HepG2 (cell line): Measurements from ENCODE around the gene NRL. TPM values are rescaled to one million over a fixed set of nuclear protein-coding genes. Genes with fewer than 3 reads are reported as not detected.

ENCODE experiments used
- ATAC-seq: fragments of 200-7000 bp; cut with Tn5 transposase; 3 replicates; pipeline ENCODE4 v1.9.1; 2020; ENCODE audit warnings: mild to moderate bottlenecking, moderate library complexity
- BruUV-seq: library from RNA; stranded (reverse); fragments of 400-500 nt; replicated peaks from 2 replicates; lab custom pipeline; 2021; lab: Mats Ljungman, UMichigan
- CTCF ChIA-PET: fragments of 300-600 bp; formaldehyde crosslinking; extraction: SDS; loops from one replicate; lab custom pipeline; 2021; ENCODE audit warnings: low total read pairs, inconsistent platforms, low intra/inter-chr PET ratio; lab: Yijun Ruan, JAX
- POLR2A ChIA-PET: fragments of 350-600 bp; sonication (Branson Sonifier 250); formaldehyde crosslinking; loops from one replicate; lab custom pipeline; 2020; ENCODE audit warnings: antibody characterized with exemption, inconsistent platforms; lab: Yijun Ruan, JAX
- DNase-seq: peaks from one replicate; pipeline ENCODE4 v3.0.0-alpha.2; 2015; ENCODE audit warnings: low spot score
- FAIRE-seq: peaks from 3 replicates; lab custom pipeline; 2011; peaks lifted over from hg19 to GRCh38; lab: Jason Lieb, UNC
- H2AFZ ChIP-seq: one replicate; pipeline ENCODE4 v1.6.1; 2011; ENCODE audit warnings: low read length, inconsistent platforms
- H3K27ac ChIP-seq: fragments of 300-600 bp; 3 replicates; pipeline ENCODE4 v1.8.0; 2011; ENCODE audit warnings: mixed run types, mild to moderate bottlenecking, mixed read lengths, low read length, inconsistent platforms; ENCODE audit not compliant: insufficient read depth; ENCODE audit errors: extremely low read length
- H3K27me3 ChIP-seq, 2 experiments: fragments of 200-600 bp in 1 of 2; 2 replicates in 1 of 2; 3 replicates in 1 of 2; pipeline versions ENCODE4 v1.6.0 to v1.8.0; 2011; ENCODE audit warnings: low read length in 2 of 2, mild to moderate bottlenecking in 2 of 2, moderate library complexity in 2 of 2, inconsistent platforms in 1 of 2; ENCODE audit not compliant: insufficient read depth in 2 of 2, control insufficient read depth in 1 of 2
- H3K36me3 ChIP-seq, 2 experiments: fragments of 200-600 bp in 1 of 2; replicated peaks in 1 of 2; 2 replicates in 1 of 2; 3 replicates in 1 of 2; pipeline versions ENCODE4 v1.5.1 to v1.8.0; 2011; ENCODE audit warnings: low read length in 2 of 2, inconsistent platforms in 1 of 2; ENCODE audit not compliant: insufficient read depth in 2 of 2, control insufficient read depth in 1 of 2
- H3K4me1 ChIP-seq: 2 replicates; pipeline ENCODE4 v1.5.1; 2012; ENCODE audit warnings: low read length, inconsistent platforms; ENCODE audit not compliant: insufficient read depth
- H3K4me2 ChIP-seq: 2 replicates; pipeline ENCODE4 v1.6.0; 2011; ENCODE audit warnings: low read depth, low read length, inconsistent platforms
- H3K4me3 ChIP-seq, 3 experiments: fragments of 200-600 bp in 1 of 3; sonication (generic), shearing (Covaris generic) in 1 of 3; replicated peaks in 1 of 3; 2 replicates each; pipeline ENCODE4 v1.5.1; 2011 to 2016; ENCODE audit warnings: low read length in 3 of 3, inconsistent platforms in 2 of 3, low read depth in 2 of 3, mild to moderate bottlenecking in 2 of 3, control low read depth in 1 of 3, mixed read lengths in 1 of 3; ENCODE audit not compliant: insufficient read depth in 1 of 3
- H3K79me2 ChIP-seq: one replicate; pipeline ENCODE4 v1.6.1; 2011; ENCODE audit warnings: low read length, inconsistent platforms; ENCODE audit not compliant: insufficient read depth
- H3K9ac ChIP-seq: 2 replicates; pipeline ENCODE4 v1.6.0; 2011; ENCODE audit warnings: mild to moderate bottlenecking, low read depth, low read length, inconsistent platforms; ENCODE audit not compliant: insufficient read depth
- H3K9me3 ChIP-seq: 2 replicates; pipeline ENCODE4 v1.5.1; 2012; ENCODE audit warnings: mild to moderate bottlenecking, low read length
- H4K20me1 ChIP-seq: 2 replicates; pipeline ENCODE4 v1.6.0; 2011; ENCODE audit warnings: inconsistent platforms, mild to moderate bottlenecking, low read length, moderate library complexity; ENCODE audit not compliant: insufficient read depth
- CBFB ChIP-seq: sonication (generic); formaldehyde crosslinking; IDR thresholded peaks from 2 replicates; pipeline ENCODE4 v1.4.0; 2020; ENCODE audit warnings: missing genetic modification reagents
- CTCF ChIP-seq: sonication (generic); formaldehyde crosslinking; IDR thresholded peaks from 2 replicates; pipeline ENCODE4 v1.5.0; 2020; ENCODE audit warnings: mild to moderate bottlenecking, missing genetic modification reagents, moderate library complexity
- FOSL2 ChIP-seq: sonication (generic); formaldehyde crosslinking; IDR thresholded peaks from 2 replicates; pipeline ENCODE4 v1.4.0; 2020; ENCODE audit warnings: missing genetic modification reagents
- HINFP ChIP-seq: sonication (generic); formaldehyde crosslinking; IDR thresholded peaks from 2 replicates; pipeline ENCODE4 v1.4.0; 2020; ENCODE audit warnings: low read depth, mild to moderate bottlenecking, missing genetic modification reagents
- HNRNPL ChIP-seq: fragments of 200-400 bp; formaldehyde crosslinking; IDR thresholded peaks from 2 replicates; pipeline ENCODE4 v1.6.1; 2017; ENCODE audit warnings: mild to moderate bottlenecking, low read depth, low read length
- MTA1 ChIP-seq: sonication (generic); formaldehyde crosslinking; IDR thresholded peaks from 2 replicates; pipeline ENCODE4 v1.4.0; 2020; ENCODE audit warnings: missing genetic modification reagents, mild to moderate bottlenecking, borderline replicate concordance
- NFIB ChIP-seq: sonication (generic); formaldehyde crosslinking; IDR thresholded peaks from 2 replicates; pipeline ENCODE4 v1.9.0; 2021; ENCODE audit warnings: missing genetic modification reagents, mild to moderate bottlenecking, borderline replicate concordance
- NFRKB ChIP-seq: fragments of 450-650 bp; IDR thresholded peaks from 2 replicates; pipeline ENCODE4 v1.6.1; 2017
- NR2F6 ChIP-seq, 2 experiments: IDR thresholded peaks; 2 replicates each; pipeline ENCODE4 v1.6.1; 2016; ENCODE audit warnings: antibody characterized with exemption in 1 of 2, mild to moderate bottlenecking in 1 of 2
- PATZ1 ChIP-seq: sonication (generic); formaldehyde crosslinking; IDR thresholded peaks from 2 replicates; pipeline ENCODE4 v1.4.0; 2020; ENCODE audit warnings: missing genetic modification reagents
- SMAD9 ChIP-seq: sonication (generic); formaldehyde crosslinking; IDR thresholded peaks from 2 replicates; pipeline ENCODE4 v1.5.1; 2020; ENCODE audit warnings: mild to moderate bottlenecking, missing genetic modification reagents
- SMYD3 ChIP-seq: sonication (generic); formaldehyde crosslinking; IDR thresholded peaks from 2 replicates; pipeline ENCODE4 v1.8.1; 2023; ENCODE audit warnings: mild to moderate bottlenecking, missing genetic modification reagents
- SRSF1 ChIP-seq: fragments of 200-400 bp; formaldehyde crosslinking; optimal IDR thresholded peaks from 2 replicates; pipeline ENCODE3; 2017; ENCODE audit warnings: mild to moderate bottlenecking, low read depth, low read length, moderate library complexity
- TAF1 ChIP-seq: sonication (generic); formaldehyde crosslinking; IDR thresholded peaks from 2 replicates; pipeline ENCODE4 v1.4.0; 2020; ENCODE audit warnings: missing genetic modification reagents
- ZMYM3 ChIP-seq: sonication (generic); formaldehyde crosslinking; IDR thresholded peaks from 2 replicates; pipeline ENCODE4 v1.5.1; 2020; ENCODE audit warnings: mild to moderate bottlenecking, missing genetic modification reagents
- ZNF30 ChIP-seq: sonication (generic); formaldehyde crosslinking; IDR thresholded peaks from 2 replicates; pipeline ENCODE4 v1.5.0; 2020; ENCODE audit warnings: mild to moderate bottlenecking, missing genetic modification reagents
- ZNF343 ChIP-seq: sonication (generic); formaldehyde crosslinking; IDR thresholded peaks from 2 replicates; pipeline ENCODE4 v1.4.0; 2020; ENCODE audit warnings: mild to moderate bottlenecking, missing genetic modification reagents
- ZNF740 ChIP-seq: sonication (generic); formaldehyde crosslinking; IDR thresholded peaks from 2 replicates; pipeline ENCODE4 v1.4.0; 2020; ENCODE audit warnings: missing genetic modification reagents
- ZSCAN29 ChIP-seq: sonication (generic); formaldehyde crosslinking; conservative IDR thresholded peaks from 2 replicates; pipeline ENCODE4 v1.4.0; 2020; ENCODE audit warnings: mild to moderate bottlenecking, missing genetic modification reagents
- WGBS: methylation state at CpG from one replicate; pipeline ENCODE4 v1.1.6; 2017; ENCODE audit warnings: low lambda C conversion rate; 5-methylcytosine and 5-hydroxymethylcytosine counted together
- in situ Hi-C: cut with HindIII; loops from 2 replicates; pipeline ENCODE4 v1.10.0; 2017; ENCODE audit warnings: low pct_unique_long_range_greater_than_20kb; ENCODE audit not compliant: extremely low pct_ligation_motif_present
- intact Hi-C: fragments of 100-400 bp; cut with micrococcal nuclease; formaldehyde crosslinking; loops from one replicate; pipeline ENCODE4 v1.10.0; 2022; ENCODE audit not compliant: unreplicated experiment
- polyA plus RNA-seq, 8 experiments: library from polyadenylated mRNA; depleted of rRNA in 3 of 8; stranded (reverse) in 7 of 8; unstranded in 1 of 8; fragments of >200 nt; fragmentation: Illumina TruSeq in 4 of 8; extraction: Trizol in 4 of 8; gene quantifications; 2 replicates each; pipeline versions ENCODE4 v1.2.1 to v1.2.3, GENCODE V29; 2011 to 2016; ENCODE audit warnings: low read depth in 4 of 8, missing spikeins in 1 of 8, mixed read lengths in 1 of 8; ENCODE audit not compliant: insufficient read depth in 1 of 8
- total RNA-seq, 5 experiments: library from RNA; depleted of rRNA; stranded (reverse); fragments of >200 nt; fragmentation: Illumina TruSeq; extraction: Trizol; gene quantifications; 2 replicates each; pipeline ENCODE4 v1.2.3, GENCODE V29; 2016; ENCODE audit warnings: low read depth in 1 of 5

NRL gene
- total and polyA plus RNA-seq, 2 of the 13 experiments (the other 11 are each of a cell fraction or from before 2014, with no cell fraction given) = 2.5 to 4.7 TPM

- 44% methylated on average over 10 of the region's 10 CpGs for WGBS
- Histone ChIP-seq H2AFZ (no peak overlapping the region), H3K4me2 (no peak overlapping the region), H3K4me1 (peaks cover 41% of the 10 kb centered on the region), H3K27ac (no peak overlapping the region), H3K79me2 (no peaks in the 10 kb centered on the region), H3K9me3 (no peaks in the 10 kb centered on the region), H4K20me1 (no peaks in the 10 kb centered on the region), H3K27me3 (peaks cover 20 to 80% of the 10 kb centered on the region in 2 experiments), H3K9ac (no peak overlapping the region), H3K36me3 (no peaks in the 10 kb centered on the region), H3K4me3 (no peak overlapping the region)
- no TSS peak for BruUV-seq
- in situ Hi-C loops (loop anchor here (5.0 kb wide), 1 partner anchor 46 kb away; no protein-coding TSS in a partner anchor), intact Hi-C loops (no loop called here)
- DNase-seq = no peak
- FAIRE-seq = no peak
- no peak for ATAC-seq
- ChIA-PET POLR2A (interaction anchor here (1.0 to 6.3 kb wide), 5 partner anchors 27 to 189 kb away, joined by 4 to 124 read pairs (median 6); partner anchors contain the start of genes DCAF11, NRL, PCK2 and PSME2), CTCF (no interaction called here)
- peak; percentile 31; the same call in 1 of the 2 replicates for TF ChIP-seq SMAD9 (CRISPR knock-in tag)
- TF ChIP-seq SMYD3 (CRISPR knock-in tag) = no peak
- TF ChIP-seq TAF1 = peak; percentile 25; the same call in 1 of the 2 replicates
- TF ChIP-seq HINFP = no peak
- 0 out of 2 replicates have a peak, but pooled peaks have one; percentile 2 for TF ChIP-seq FOSL2
- TF ChIP-seq ZSCAN29 (CRISPR knock-in tag) = no peak
- TF ChIP-seq HNRNPL = peak; percentile 76; the same call in 1 of the 2 replicates
- TF ChIP-seq NFRKB = no peak
- TF ChIP-seq NR2F6 (IDR thresholded peaks at IDR 0.05) = peak; percentile 58; the same call in 1 of the 2 replicates
- TF ChIP-seq NR2F6 (CRISPR knock-in tag; IDR thresholded peaks at IDR 0.05) = peak; percentile 51; the same call in 1 of the 2 replicates
- TF ChIP-seq ZNF30 (CRISPR knock-in tag) = no peak
- peak; percentile 17; the same call in 1 of the 2 replicates for TF ChIP-seq MTA1 (CRISPR knock-in tag)
- peak; percentile 56 for TF ChIP-seq SRSF1
- peak; percentile 76 for TF ChIP-seq PATZ1 (CRISPR knock-in tag)
- peak; percentile 31; the same call in 1 of the 2 replicates for TF ChIP-seq CBFB (CRISPR knock-in tag)
- TF ChIP-seq ZNF343 (CRISPR knock-in tag) = no peak
- TF ChIP-seq NFIB = 0 out of 2 replicates have a peak, but pooled peaks have one; percentile 84
- TF ChIP-seq ZMYM3 (CRISPR knock-in tag) = no peak
- 0 out of 2 replicates have a peak, but pooled peaks have one; percentile 50 for TF ChIP-seq ZNF740 (CRISPR knock-in tag)
- peak; percentile 28 for TF ChIP-seq CTCF (CRISPR knock-in tag)
These were observed 61.0 kb downstream of the NRL start for GRCh38 chr14:24053548-24054323.
